Measurements from ENCODE around the gene TBC1D7. TPM values are rescaled to one million over a fixed set of nuclear protein-coding genes. Genes with fewer than 3 reads are reported as not detected.

TBC1D7 gene
- total RNA-seq, 2 donors from 2014 or later = 9.9 to 11.9 TPM

DNA sequence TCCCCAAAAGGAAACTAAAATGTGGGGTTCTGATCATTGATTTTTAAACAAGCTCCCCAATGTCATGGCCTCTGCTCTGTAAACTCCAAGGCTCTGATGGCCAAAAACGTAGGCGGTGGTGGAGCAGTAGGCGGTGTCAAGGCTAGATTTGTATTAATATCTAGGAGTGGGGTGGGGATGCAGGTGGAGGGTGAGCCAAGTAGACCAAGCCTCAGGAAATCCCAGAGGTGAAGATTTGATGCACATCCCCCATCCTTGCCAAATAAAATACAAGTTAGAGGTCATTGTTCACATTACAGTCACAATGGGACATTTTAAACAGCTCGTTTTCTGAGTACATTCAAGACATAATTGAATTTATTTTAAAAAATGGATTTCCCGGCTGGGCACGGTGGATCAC lies 30.9 kb upstream of the TBC1D7 start:
- no peak for DNase-seq (ENCODE audit: low spot score)
- intact Hi-C loops (cut with DNase I) = no loop called here

- intact Hi-C loops (cut with DNase I) = no loop called here
- no peak for DNase-seq (ENCODE audit: low spot score)
Measured at GRCh38 chr6:13358511-13358910, 30.2 kb upstream of the TBC1D7 start.

GRCh38 chr6:13357551-13358075 lies 29.3 kb upstream of the TBC1D7 start:
- intact Hi-C loops (cut with DNase I) = no loop called here
- no peak for DNase-seq (ENCODE audit: low spot score)

DNA sequence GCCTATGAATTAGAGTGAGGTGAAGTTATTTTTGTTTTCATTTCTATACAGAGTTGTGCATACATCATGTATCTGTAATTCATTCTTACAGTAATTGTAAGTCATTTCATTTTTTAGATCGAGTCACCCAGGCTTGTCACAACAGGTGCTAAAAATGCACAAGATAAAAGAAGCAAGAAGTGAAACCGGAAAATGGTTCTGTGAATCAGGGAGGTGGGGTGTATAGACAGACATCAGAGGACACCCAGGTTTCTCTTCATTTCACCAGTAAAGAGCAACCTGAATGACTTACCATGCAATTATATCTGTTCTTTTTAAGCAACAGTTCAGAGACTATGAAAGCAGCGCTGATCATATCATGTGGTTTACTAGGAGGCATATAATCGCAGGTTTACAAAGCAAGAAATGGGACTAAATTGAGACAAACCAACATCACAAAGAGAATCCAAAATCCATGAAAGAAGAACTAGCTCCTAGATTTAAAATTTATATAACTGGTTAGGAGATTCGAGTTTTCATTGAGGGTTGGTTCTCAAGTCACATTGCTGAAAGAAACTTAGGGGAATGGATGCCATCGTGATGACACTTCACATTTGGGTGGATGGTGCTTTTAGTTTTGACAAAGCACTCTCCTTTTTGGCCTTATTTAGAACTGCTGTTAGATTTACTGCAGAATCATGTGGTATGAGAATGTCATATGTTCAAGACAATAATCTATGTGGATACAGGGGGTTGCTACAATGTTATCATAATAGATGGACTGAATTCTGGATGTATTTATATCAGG lies 27.9 kb upstream of the TBC1D7 start:
- intact Hi-C loops (cut with DNase I) = no loop called here
- no peak for DNase-seq (ENCODE audit: low spot score)

GRCh38 chr6:13355043-13355945 lies 27.0 kb upstream of the TBC1D7 start:
- intact Hi-C loops (cut with DNase I) = no loop called here
- DNase-seq (ENCODE audit: low spot score) = no peak

DNA sequence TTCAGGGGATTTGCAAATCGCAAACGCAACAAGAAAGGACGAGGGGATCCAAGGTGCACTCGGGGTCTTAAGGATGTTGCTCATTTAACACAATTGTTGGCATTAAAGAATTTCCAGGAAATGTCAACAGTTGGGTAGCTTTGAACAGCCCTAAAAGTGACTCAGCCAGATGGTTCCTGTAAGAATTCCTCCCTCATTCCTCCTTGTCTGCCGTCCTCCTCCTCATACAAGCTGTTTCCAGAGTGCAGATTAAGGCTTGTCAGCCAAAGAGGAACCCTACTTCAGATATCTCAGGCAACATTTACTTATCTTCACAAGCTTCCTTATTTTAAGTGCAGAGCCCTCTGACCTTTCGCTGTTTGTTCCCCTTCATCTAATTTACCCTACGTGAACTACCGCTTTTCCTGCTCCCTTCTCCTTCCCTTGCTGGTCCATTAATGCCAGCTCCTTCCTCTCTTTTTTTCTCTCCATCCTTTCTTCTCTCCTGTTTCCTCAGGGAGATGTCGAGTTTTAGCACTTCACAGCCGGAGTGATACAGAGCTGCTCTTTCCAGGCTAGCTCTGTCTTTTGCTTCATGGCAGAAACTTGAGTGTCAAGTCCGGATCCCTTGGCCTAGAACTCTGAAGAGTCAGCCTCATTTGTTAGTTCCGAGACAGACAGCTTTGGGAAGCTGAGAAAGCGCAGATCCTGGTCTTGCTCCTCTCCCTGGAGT lies 26.1 kb upstream of the TBC1D7 start:
- intact Hi-C loops (cut with DNase I) = no loop called here
- no peak for DNase-seq (ENCODE audit: low spot score)

DNA sequence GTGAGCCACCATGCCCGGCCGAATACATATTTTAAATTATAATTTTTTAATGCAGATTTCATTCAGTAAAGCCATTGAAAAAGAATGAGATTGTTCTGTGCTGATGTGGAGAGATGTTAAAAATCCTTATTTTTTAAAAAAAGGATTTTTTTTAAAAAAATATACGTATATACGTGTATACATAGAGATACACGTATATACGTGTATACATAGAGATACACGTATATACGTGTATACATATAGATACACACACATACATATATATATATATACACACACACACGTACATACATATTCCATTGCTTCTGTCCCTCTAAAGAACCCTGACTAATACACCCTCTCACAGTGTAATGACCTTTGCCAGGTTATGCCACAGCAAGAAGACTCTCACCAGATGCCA lies 23.8 kb upstream of the TBC1D7 start:
- intact Hi-C loops (cut with DNase I) = no loop called here
- no peak for DNase-seq (ENCODE audit: low spot score)

GRCh38 chr6:13351271-13351670 lies 22.9 kb upstream of the TBC1D7 start:
- no peak for DNase-seq (ENCODE audit: low spot score)
- intact Hi-C loops (cut with DNase I) = no loop called here

- DNase-seq (ENCODE audit: low spot score) = no peak
- intact Hi-C loops (cut with DNase I) = no loop called here
Measured at GRCh38 chr6:13349811-13350506, 21.6 kb upstream of the TBC1D7 start.

DNA sequence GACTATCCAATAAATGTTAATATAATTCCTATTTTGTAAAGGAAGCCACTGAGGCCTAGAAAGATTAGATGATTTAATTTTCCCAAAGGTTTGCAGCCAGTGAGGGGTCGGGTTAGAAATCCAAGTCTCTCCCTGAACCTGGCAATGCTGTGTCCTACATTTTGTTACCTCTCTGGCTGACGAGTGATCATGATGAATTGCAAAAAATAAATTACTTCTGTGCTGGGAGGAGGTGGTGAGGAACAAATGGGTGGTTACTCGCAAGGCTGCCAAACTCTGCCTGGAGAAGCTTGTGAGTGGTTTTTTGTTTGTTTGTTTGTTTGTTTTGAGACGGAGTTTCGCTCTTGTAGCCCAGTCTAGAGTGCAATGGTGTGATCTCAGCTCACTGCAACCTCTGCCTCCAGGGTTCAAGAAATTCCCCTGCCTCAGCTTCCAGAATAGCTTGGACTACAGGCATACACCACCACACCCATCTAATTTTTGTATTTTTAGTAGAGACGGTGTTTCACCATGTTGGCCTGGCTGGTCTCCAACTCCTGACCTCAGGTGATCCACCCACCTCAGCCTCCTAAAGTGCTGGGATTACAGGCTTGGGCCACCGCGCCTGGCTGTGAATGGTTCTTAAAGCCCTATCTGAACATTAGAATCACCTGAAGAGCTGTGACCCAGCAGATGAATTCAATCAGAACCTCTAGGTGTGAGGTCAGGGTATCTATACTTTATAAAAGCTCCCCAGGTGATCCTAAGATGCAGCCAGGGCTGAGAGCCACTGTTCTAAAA lies 20.2 kb upstream of the TBC1D7 start:
- intact Hi-C loops (cut with DNase I) = no loop called here

GRCh38 chr6:13346245-13346644 lies 17.9 kb upstream of the TBC1D7 start:
- intact Hi-C loops (cut with DNase I) = no loop called here
- no peak for DNase-seq (ENCODE audit: low spot score)

More for the DNA sequence above, 20.2 kb upstream of the TBC1D7 start:
- no peak for DNase-seq (ENCODE audit: low spot score)

DNA sequence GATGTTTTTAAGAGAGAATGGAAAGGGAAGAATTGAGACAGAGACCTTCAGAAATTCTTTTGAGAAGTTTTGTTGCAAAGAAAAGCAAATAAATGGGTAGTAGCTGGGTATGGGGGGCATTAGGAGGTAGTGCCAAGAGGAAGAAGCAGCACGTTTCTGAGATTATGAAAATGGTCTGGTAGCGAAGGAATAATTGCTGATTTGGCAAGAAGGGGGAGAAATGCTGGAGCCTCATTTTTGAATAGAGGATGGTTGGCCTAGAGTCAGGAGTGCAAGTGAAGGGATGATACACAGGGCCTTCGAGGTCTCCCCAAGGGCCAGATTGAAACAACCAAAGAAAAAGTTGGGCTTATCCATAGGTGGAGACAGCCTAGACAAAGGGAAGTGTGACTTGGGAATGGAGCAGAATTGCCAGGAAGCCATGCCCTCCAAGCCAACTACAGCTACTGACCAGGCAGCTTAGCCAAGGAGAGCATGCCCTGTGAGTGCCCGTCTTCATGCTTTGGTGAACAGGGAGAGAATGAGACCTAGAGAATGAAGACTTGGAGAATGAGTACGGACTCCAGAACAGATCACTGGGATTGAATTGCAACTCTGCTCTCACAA lies 14.2 kb upstream of the TBC1D7 start:
- intact Hi-C loops (cut with DNase I) = no loop called here
- no peak for DNase-seq (ENCODE audit: low spot score)

- intact Hi-C loops (cut with DNase I) = loop anchor here (5.0 to 10.0 kb wide), 4 partner anchors 192 to 425 kb away; no protein-coding TSS in a partner anchor
- DNase-seq (ENCODE audit: low spot score) = no peak
Measured at GRCh38 chr6:13339863-13340630, 11.7 kb upstream of the TBC1D7 start.

GRCh38 chr6:13338038-13338437 lies 9.7 kb upstream of the TBC1D7 start:
- intact Hi-C loops (cut with DNase I) = loop anchor here (5.0 to 10.0 kb wide), 4 partner anchors 194 to 423 kb away; no protein-coding TSS in a partner anchor

GRCh38 chr6:13336553-13336952 lies 8.2 kb upstream of the TBC1D7 start:
- DNase-seq (ENCODE audit: low spot score) = peak; percentile 93
- intact Hi-C loops (cut with DNase I) = loop anchor here (5.0 to 10.0 kb wide), 4 partner anchors 196 to 422 kb away; no protein-coding TSS in a partner anchor

More at GRCh38 chr6:13338038-13338437, 9.7 kb upstream of the TBC1D7 start:
- DNase-seq (ENCODE audit: low spot score) = no peak

DNA sequence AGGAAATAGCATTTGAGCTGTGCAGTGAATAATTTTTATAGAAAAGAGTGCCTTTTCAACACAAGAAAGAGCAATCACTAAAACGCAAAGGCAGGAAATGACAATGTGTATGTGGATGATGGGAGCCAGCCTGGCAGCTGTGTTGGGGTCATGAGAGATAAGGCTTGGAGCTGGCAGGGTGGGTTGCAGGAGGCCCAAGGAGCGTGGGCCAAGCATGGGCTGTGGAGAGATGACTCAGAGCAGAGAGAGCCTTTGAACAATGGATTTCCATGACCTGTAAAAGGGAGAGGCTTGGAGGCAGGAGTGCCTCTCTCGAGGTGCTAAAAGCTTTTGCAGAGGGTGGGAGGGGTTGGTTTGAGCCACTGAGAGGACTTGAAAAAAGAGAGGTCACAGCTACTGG lies 6.6 kb upstream of the TBC1D7 start:
- intact Hi-C loops (cut with DNase I) = loop anchor here (5.0 to 10.0 kb wide), 5 partner anchors 197 to 423 kb away; no protein-coding TSS in a partner anchor
- no peak for DNase-seq (ENCODE audit: low spot score)

DNA sequence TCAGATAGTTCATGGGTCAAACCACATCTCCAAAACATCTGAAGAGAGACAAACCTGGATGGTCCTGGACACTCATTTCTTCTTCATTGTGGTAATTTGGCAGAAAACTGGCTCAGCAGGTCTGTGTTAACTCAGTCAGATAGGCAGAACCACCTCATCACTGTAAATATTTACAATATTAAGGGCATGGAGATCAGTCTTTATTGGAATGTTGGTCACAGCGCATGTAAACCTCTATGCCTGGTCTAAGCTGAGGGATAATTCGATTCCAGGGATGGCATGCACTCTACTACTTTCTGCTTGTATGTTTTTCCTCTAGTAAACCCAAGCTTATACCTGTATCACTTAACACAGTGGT lies 4.0 kb upstream of the TBC1D7 start:
- intact Hi-C loops (cut with DNase I) = loop anchor here (5.0 to 10.0 kb wide), 2 partner anchors 418 to 420 kb away; no protein-coding TSS in a partner anchor

More for the DNA sequence above, 4.0 kb upstream of the TBC1D7 start:
- DNase-seq (ENCODE audit: low spot score) = no peak

Data from posterior vena cava (tissue), 2 donors.